NT2/D1 (cell line): Measurements from ENCODE around the gene RELT.

Source experiments
- SUZ12 ChIP-seq: IDR thresholded peaks from 2 replicates; pipeline ENCODE4 v1.6.1; 2011; ENCODE audit not compliant: insufficient read length, insufficient read depth; ENCODE audit errors: extremely low read depth
- YY1 ChIP-seq: IDR thresholded peaks from 2 replicates; pipeline ENCODE4 v1.6.1; 2011; ENCODE audit not compliant: insufficient read length, insufficient read depth
- ZNF274 ChIP-seq: IDR thresholded peaks from 2 replicates; pipeline ENCODE4 v1.6.1; 2011; ENCODE audit warnings: mild to moderate bottlenecking, low read depth, low read length

DNA sequence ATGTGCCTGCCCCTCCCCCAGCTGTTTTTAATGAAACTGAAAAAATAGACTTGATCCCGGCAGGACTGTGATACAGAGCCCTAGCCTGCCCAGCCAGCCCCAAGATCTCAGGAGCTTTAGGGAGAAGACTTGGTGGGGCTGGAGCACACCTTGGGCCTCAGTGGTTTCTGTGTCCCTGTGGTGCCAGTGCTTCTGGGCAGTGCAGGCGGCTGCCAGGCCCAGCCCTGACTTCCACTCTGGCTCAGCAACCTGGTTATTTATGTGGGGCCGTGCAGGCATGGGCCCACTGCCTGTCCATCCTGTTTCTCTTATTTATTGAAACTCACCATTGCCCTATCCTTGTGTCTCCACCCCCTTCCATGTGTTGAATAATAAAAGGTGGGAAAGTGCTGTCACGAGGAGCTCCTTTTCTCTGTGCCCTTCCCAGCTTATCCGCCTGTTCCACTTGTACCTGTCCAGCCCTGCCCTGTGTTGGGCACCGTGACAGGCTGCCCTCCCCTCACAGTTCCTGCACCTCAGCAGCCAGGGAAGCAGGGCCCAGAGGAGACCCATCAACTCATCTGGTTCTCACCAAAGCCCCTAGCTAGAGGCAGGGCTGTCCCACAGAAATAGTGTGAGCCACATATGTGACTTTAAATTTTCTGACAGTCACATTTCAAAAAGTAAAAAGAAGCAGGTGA, 20.2 kb downstream of the RELT start:
- TF ChIP-seq SUZ12 (no peak), ZNF274 (no peak), YY1 (no peak)
